K562 (cell line): ENCODE data around the gene NXPH4. TPM values are rescaled to one million over a fixed set of nuclear protein-coding genes. Genes with fewer than 3 reads are reported as not detected.
A peak's percentile ranks its signal among the peaks of the same experiment; 100 is the strongest.

Experiments used
- ATF1 ChIP-seq, 2 experiments: fragments of 450-650 bp in 1 of 2; IDR thresholded peaks; 2 replicates each; pipeline ENCODE4 v1.6.1; 2016; ENCODE audit warnings: missing compliant biosample characterization in 1 of 2, missing genetic modification characterization in 1 of 2
- CEBPB ChIP-seq: fragments of 450-650 bp; IDR thresholded peaks from 2 replicates; pipeline ENCODE4 v1.6.1; 2016; ENCODE audit warnings: missing genetic modification characterization, missing compliant biosample characterization
- CEBPG ChIP-seq, 3 experiments: fragments of 200-800 bp in 1 of 3; sonication (Bioruptor generic) in 1 of 3; sonication (generic) in 1 of 3; formaldehyde crosslinking in 1 of 3; IDR thresholded peaks in 2 of 3; conservative IDR thresholded peaks in 1 of 3; 2 replicates each; pipeline versions ENCODE4 v1.6.1 to v1.8.0; 2016 to 2022; ENCODE audit warnings: missing compliant biosample characterization in 2 of 3, missing genetic modification characterization in 2 of 3, mild to moderate bottlenecking in 1 of 3, missing genetic modification reagents in 1 of 3
- CXXC5 ChIP-seq: fragments of 250-450 bp; sonication (Bioruptor Pico); IDR thresholded peaks from 2 replicates; pipeline ENCODE4 v1.8.0; 2022; ENCODE audit warnings: inconsistent platforms, mild to moderate bottlenecking, moderate library complexity
- E2F6 ChIP-seq, 2 experiments: IDR thresholded peaks; 2 replicates each; pipeline ENCODE4 v1.6.1; 2011; ENCODE audit warnings: borderline replicate concordance in 1 of 2, control low read depth in 1 of 2, low read depth in 1 of 2, low read length in 1 of 2, mild to moderate bottlenecking in 1 of 2, mixed read lengths in 1 of 2, moderate library complexity in 1 of 2; ENCODE audit not compliant: insufficient read depth in 1 of 2, insufficient read length in 1 of 2, poor library complexity in 1 of 2, severe bottlenecking in 1 of 2; ENCODE audit errors: extremely low read depth in 1 of 2
- FOS ChIP-seq: IDR thresholded peaks from 3 replicates; pipeline ENCODE4 v1.6.1; 2011; ENCODE audit not compliant: insufficient read length; ENCODE audit errors: extremely low read depth
- HCFC1 ChIP-seq: IDR thresholded peaks from 2 replicates; pipeline ENCODE4 v1.6.1; 2012; ENCODE audit warnings: low read depth, low read length, improper control_type of control experiment
- HDAC1 ChIP-seq, 2 experiments: fragments of 450-650 bp; IDR thresholded peaks; 2 replicates each; pipeline ENCODE4 v1.6.1; 2016 to 2017; ENCODE audit warnings: inconsistent platforms in 1 of 2, mild to moderate bottlenecking in 1 of 2, moderate library complexity in 1 of 2
- HNRNPLL ChIP-seq: fragments of 200-400 bp; formaldehyde crosslinking; IDR thresholded peaks from 2 replicates; pipeline ENCODE4 v1.6.1; 2017; ENCODE audit warnings: low read length, low read depth, mild to moderate bottlenecking; ENCODE audit not compliant: poor library complexity, severe bottlenecking
- JUND ChIP-seq, 2 experiments: IDR thresholded peaks; 2 replicates in 1 of 2; 3 replicates in 1 of 2; pipeline ENCODE4 v1.6.1; 2011; ENCODE audit warnings: borderline replicate concordance in 2 of 2, low read depth in 2 of 2, low read length in 2 of 2, improper control_type of control experiment in 1 of 2, missing biosample characterization in 1 of 2, missing genetic modification characterization in 1 of 2, missing genetic modification reagents in 1 of 2
- MCM2 ChIP-seq: fragments of 450-650 bp; IDR thresholded peaks from 2 replicates; pipeline ENCODE4 v1.6.1; 2017; ENCODE audit warnings: low read depth, mild to moderate bottlenecking
- MYC ChIP-seq, 2 experiments: fragments of 250-450 bp in 1 of 2; sonication (Bioruptor Pico) in 1 of 2; IDR thresholded peaks; 2 replicates each; pipeline versions ENCODE4 v1.5.1 to v1.6.1; 2012 to 2021; ENCODE audit warnings: low read depth in 2 of 2, borderline replicate concordance in 1 of 2, improper control_type of control experiment in 1 of 2, low read length in 1 of 2, mild to moderate bottlenecking in 1 of 2, moderate library complexity in 1 of 2
- NFIC ChIP-seq: fragments of 450-650 bp; IDR thresholded peaks from 2 replicates; pipeline ENCODE4 v1.6.1; 2017; ENCODE audit warnings: mild to moderate bottlenecking, inconsistent platforms
- SMARCA4 ChIP-seq: fragments of 450-650 bp; IDR thresholded peaks from 2 replicates; pipeline ENCODE4 v1.6.1; 2016
- THRB ChIP-seq: fragments of 450-650 bp; formaldehyde crosslinking; conservative IDR thresholded peaks from 2 replicates; pipeline ENCODE4 v1.4.0; 2022; ENCODE audit warnings: mild to moderate bottlenecking, missing genetic modification characterization
- polyA plus RNA-seq, 8 experiments: library from polyadenylated mRNA; depleted of rRNA in 4 of 8; stranded (reverse) in 5 of 8; unstranded in 3 of 8; fragments of >200 nt; fragmentation: Nextera tagmentation in 2 of 8; fragmentation: Illumina TruSeq in 1 of 8; extraction: Ambion mirVana in 2 of 8; extraction: Trizol in 1 of 8; gene quantifications; 2 replicates each; pipeline versions ENCODE4 v1.2.1 to v1.2.3, GENCODE V29; 2011 to 2014; ENCODE audit warnings: inconsistent platforms in 1 of 8, missing spikeins in 1 of 8
- total RNA-seq, 7 experiments: library from RNA; depleted of rRNA in 6 of 7; stranded (reverse); fragments of >200 nt in 6 of 7; fragmentation: Illumina TruSeq in 2 of 7; extraction: Trizol in 2 of 7; gene quantifications; 2 replicates each; pipeline versions ENCODE4 v1.2.1 to v1.2.3, GENCODE V29; 2011 to 2021; ENCODE audit warnings: low replicate concordance in 1 of 7
- TF ChIP-seq, protein P1 (sequence below), 3 experiments: IDR thresholded peaks in 2 of 3; conservative IDR thresholded peaks in 1 of 3; 2 replicates each; pipeline ENCODE4 v1.5.1; 2011 to 2012; ENCODE audit warnings: low read length in 3 of 3, mild to moderate bottlenecking in 3 of 3, control low read depth in 2 of 3, improper control_type of control experiment in 1 of 3, inconsistent platforms in 1 of 3, low read depth in 1 of 3, mixed read lengths in 1 of 3, moderate library complexity in 1 of 3; ENCODE audit not compliant: insufficient read depth in 2 of 3
- TF ChIP-seq, protein P2 (sequence below): IDR thresholded peaks from 2 replicates; pipeline ENCODE4 v1.6.1; 2011; ENCODE audit warnings: borderline replicate concordance, low read depth, mild to moderate bottlenecking, moderate library complexity, low read length; ENCODE audit not compliant: insufficient read depth, poor library complexity, severe bottlenecking

Gene NXPH4
- total and polyA plus RNA-seq, 9 of the 15 experiments (the other 6 are each of a cell fraction or from before 2014, with no cell fraction given) = 0.49 to 2.7 (median 1.1) TPM; not detected in 4

DNA sequence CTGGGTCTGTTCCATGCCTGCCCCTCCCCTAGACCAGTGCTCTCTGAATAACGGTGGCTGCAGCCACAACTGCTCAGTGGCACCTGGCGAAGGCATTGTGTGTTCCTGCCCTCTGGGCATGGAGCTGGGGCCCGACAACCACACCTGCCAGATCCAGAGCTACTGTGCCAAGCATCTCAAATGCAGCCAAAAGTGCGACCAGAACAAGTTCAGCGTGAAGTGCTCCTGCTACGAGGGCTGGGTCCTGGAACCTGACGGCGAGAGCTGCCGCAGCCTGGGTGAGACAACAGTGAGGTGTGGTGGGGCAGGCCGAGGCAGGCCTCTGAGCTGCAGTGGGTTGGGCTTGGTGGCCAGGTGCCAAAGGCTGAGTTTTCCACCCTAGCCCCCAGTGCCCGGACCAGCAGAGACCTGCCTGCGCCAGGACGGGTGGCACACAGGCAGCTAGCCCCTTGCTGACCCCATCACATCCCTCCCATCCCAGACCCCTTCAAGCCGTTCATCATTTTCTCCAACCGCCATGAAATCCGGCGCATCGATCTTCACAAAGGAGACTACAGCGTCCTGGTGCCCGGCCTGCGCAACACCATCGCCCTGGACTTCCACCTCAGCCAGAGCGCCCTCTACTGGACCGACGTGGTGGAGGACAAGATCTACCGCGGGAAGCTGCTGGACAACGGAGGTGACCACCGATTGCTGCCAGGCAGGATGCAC is 41.0 kb upstream of the NXPH4 start (continued):
- TF ChIP-seq, protein P1, sequence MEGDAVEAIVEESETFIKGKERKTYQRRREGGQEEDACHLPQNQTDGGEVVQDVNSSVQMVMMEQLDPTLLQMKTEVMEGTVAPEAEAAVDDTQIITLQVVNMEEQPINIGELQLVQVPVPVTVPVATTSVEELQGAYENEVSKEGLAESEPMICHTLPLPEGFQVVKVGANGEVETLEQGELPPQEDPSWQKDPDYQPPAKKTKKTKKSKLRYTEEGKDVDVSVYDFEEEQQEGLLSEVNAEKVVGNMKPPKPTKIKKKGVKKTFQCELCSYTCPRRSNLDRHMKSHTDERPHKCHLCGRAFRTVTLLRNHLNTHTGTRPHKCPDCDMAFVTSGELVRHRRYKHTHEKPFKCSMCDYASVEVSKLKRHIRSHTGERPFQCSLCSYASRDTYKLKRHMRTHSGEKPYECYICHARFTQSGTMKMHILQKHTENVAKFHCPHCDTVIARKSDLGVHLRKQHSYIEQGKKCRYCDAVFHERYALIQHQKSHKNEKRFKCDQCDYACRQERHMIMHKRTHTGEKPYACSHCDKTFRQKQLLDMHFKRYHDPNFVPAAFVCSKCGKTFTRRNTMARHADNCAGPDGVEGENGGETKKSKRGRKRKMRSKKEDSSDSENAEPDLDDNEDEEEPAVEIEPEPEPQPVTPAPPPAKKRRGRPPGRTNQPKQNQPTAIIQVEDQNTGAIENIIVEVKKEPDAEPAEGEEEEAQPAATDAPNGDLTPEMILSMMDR (IDR thresholded peaks at IDR 0.05 in 2 of 3, conservative IDR thresholded peaks at IDR 0.05 in 1 of 3; ENCODE audit: insufficient read depth in 2 of 3, low read depth in 1 of 3, low read length in 3 of 3) = peak; percentile 83 to 97 (median 94)
- peak; percentile 35; the same call in 1 of the 2 replicates for TF ChIP-seq MYC (IDR thresholded peaks at IDR 0.05; ENCODE audit: low read depth, low read length)
- TF ChIP-seq MYC (CRISPR knock-in tag; IDR thresholded peaks at IDR 0.05; ENCODE audit: borderline replicate concordance, low read depth) = no peak
- peak; percentile 64 for TF ChIP-seq NFIC
- TF ChIP-seq ATF1 (CRISPR knock-in tag; IDR thresholded peaks at IDR 0.05) = 0 out of 2 replicates have a peak, but pooled peaks have one; percentile 10
- no peak for TF ChIP-seq ATF1 (tag; IDR thresholded peaks at IDR 0.05)
- TF ChIP-seq MCM2 = no peak
- peak; percentile 42; the same call in 1 of the 2 replicates for TF ChIP-seq JUND (IDR thresholded peaks at IDR 0.05; ENCODE audit: borderline replicate concordance, low read depth, low read length)
- TF ChIP-seq JUND (tag; IDR thresholded peaks at IDR 0.05; ENCODE audit: borderline replicate concordance, low read depth, low read length) = no peak; the same call in 2 of the 3 replicates
- 0 out of 2 replicates have a peak, but pooled peaks have one; percentile 16 for TF ChIP-seq SMARCA4
- peak in 1 of 2 experiments; percentile 44 for TF ChIP-seq E2F6 (IDR thresholded peaks at IDR 0.05; ENCODE audit: borderline replicate concordance in 1 of 2, extremely low read depth in 1 of 2, insufficient read depth in 1 of 2, insufficient read length in 1 of 2, low read depth in 1 of 2, low read length in 1 of 2, poor library complexity in 1 of 2, severe bottlenecking in 1 of 2)
- 0 out of 2 replicates have a peak, but pooled peaks have one; percentile 15 for TF ChIP-seq HCFC1
- TF ChIP-seq HDAC1 (IDR thresholded peaks at IDR 0.05) = no peak
- TF ChIP-seq CEBPB (tag) = peak; percentile 75
- TF ChIP-seq, protein P2, sequence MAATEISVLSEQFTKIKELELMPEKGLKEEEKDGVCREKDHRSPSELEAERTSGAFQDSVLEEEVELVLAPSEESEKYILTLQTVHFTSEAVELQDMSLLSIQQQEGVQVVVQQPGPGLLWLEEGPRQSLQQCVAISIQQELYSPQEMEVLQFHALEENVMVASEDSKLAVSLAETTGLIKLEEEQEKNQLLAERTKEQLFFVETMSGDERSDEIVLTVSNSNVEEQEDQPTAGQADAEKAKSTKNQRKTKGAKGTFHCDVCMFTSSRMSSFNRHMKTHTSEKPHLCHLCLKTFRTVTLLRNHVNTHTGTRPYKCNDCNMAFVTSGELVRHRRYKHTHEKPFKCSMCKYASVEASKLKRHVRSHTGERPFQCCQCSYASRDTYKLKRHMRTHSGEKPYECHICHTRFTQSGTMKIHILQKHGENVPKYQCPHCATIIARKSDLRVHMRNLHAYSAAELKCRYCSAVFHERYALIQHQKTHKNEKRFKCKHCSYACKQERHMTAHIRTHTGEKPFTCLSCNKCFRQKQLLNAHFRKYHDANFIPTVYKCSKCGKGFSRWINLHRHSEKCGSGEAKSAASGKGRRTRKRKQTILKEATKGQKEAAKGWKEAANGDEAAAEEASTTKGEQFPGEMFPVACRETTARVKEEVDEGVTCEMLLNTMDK = peak; percentile 87
- TF ChIP-seq HNRNPLL = peak; percentile 18
- TF ChIP-seq CEBPG (CRISPR knock-in tag; IDR thresholded peaks at IDR 0.05) = no peak; the same call in 1 of the 2 replicates
- TF ChIP-seq CEBPG (tag; conservative IDR thresholded peaks at IDR 0.05 in 1 of 2, IDR thresholded peaks at IDR 0.05 in 1 of 2) = 0 out of 4 replicates have a peak, but pooled peaks of 1 of the 2 experiments have one; percentile 39
- peak; percentile 43 for TF ChIP-seq CXXC5
- 0 out of 2 replicates have a peak, but pooled peaks have one; percentile 27 for TF ChIP-seq THRB (CRISPR knock-in tag)
- no peak for TF ChIP-seq FOS
